Effector memory CD4-positive, alpha-beta T cell (primary cell): ENCODE measurements around the gene PARG.

ENCODE experiments used
- DNase-seq, 3 donors: peaks; one replicate each; pipeline ENCODE4 v3.0.0-alpha.2; 2020
- H3K27ac ChIP-seq: 2 replicates; pipeline ENCODE4 v1.7.0; 2013; ENCODE audit warnings: mild to moderate bottlenecking, low read length, moderate library complexity; ENCODE audit not compliant: insufficient read depth, poor library complexity, severe bottlenecking
- H3K27me3 ChIP-seq: replicated peaks from 2 replicates; pipeline ENCODE4 v1.7.0; 2013; ENCODE audit warnings: mild to moderate bottlenecking, low read length; ENCODE audit not compliant: insufficient read depth, control insufficient read depth, poor library complexity, severe bottlenecking
- H3K36me3 ChIP-seq: 2 replicates; pipeline ENCODE4 v1.7.0; 2013; ENCODE audit warnings: mild to moderate bottlenecking, low read length, moderate library complexity; ENCODE audit not compliant: control insufficient read depth, insufficient read depth
- H3K4me1 ChIP-seq: 2 replicates; pipeline ENCODE4 v1.7.0; 2013; ENCODE audit warnings: low read length, mild to moderate bottlenecking; ENCODE audit not compliant: control insufficient read depth, insufficient read depth, poor library complexity, severe bottlenecking
- H3K4me3 ChIP-seq: 2 replicates; pipeline ENCODE4 v1.7.0; 2013; ENCODE audit warnings: low read length, low read depth, mild to moderate bottlenecking; ENCODE audit not compliant: insufficient read depth, poor library complexity, severe bottlenecking
- H3K9me3 ChIP-seq: 2 replicates; pipeline ENCODE4 v1.7.0; 2013; ENCODE audit warnings: mild to moderate bottlenecking, low read length, moderate library complexity; ENCODE audit not compliant: control insufficient read depth

The PARG gene

DNA sequence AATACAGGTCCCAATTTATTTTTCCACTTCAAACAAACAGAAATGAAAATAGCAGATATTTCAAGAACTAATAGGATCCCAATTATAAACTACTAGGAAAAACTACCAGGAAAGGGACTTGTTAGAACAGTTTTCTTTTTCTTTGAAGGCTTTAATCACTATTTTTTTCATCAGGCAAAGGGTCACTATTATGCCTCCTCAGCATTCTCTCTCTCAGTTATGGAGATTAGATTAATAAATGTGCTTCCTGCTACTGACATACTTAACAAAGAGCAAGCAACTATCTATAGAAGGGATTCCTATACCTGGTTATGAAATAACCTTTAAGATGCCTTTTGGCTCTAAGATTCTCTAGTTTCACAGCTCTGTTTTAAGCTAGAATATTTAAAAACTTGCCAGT, 108.7 kb downstream of the PARG start:
- peaks cover 10% of the 10 kb centered on the region for H3K36me3 ChIP-seq
- no peak for DNase-seq
- no peak overlapping the region for H3K4me3 ChIP-seq
- H3K4me1 ChIP-seq: no peaks in the 10 kb centered on the region
- no peak overlapping the region for H3K27ac ChIP-seq
- H3K9me3 ChIP-seq: no peaks in the 10 kb centered on the region
- H3K27me3 ChIP-seq: no peaks in the 10 kb centered on the region

GRCh38 chr10:49831352-49832035, 110.3 kb downstream of the PARG start:
- no peak for DNase-seq
- H3K4me1 ChIP-seq: no peaks in the 10 kb centered on the region
- H3K27me3 ChIP-seq: no peaks in the 10 kb centered on the region
- no peaks in the 10 kb centered on the region for H3K9me3 ChIP-seq
- no peak overlapping the region for H3K4me3 ChIP-seq
- no peak overlapping the region for H3K27ac ChIP-seq
- peaks cover 9% of the 10 kb centered on the region for H3K36me3 ChIP-seq

GRCh38 chr10:49830846-49831245, 111.0 kb downstream of the PARG start:
- Histone ChIP-seq H3K27ac (no peak overlapping the region), H3K9me3 (no peaks in the 10 kb centered on the region), H3K4me3 (no peak overlapping the region), H3K4me1 (no peaks in the 10 kb centered on the region), H3K27me3 (no peaks in the 10 kb centered on the region), H3K36me3 (peaks cover 9% of the 10 kb centered on the region)
- DNase-seq: no peak

GRCh38 chr10:49830016-49830415, 111.8 kb downstream of the PARG start:
- no peak for DNase-seq
- Histone ChIP-seq H3K36me3 (peaks cover 4% of the 10 kb centered on the region), H3K4me1 (no peaks in the 10 kb centered on the region), H3K27me3 (no peaks in the 10 kb centered on the region), H3K4me3 (no peak overlapping the region), H3K27ac (no peak overlapping the region), H3K9me3 (no peaks in the 10 kb centered on the region)

GRCh38 chr10:49827297-49827696, 114.5 kb downstream of the PARG start:
- no peak for DNase-seq
- Histone ChIP-seq H3K4me3 (no peak overlapping the region), H3K4me1 (no peaks in the 10 kb centered on the region), H3K27me3 (no peaks in the 10 kb centered on the region), H3K27ac (no peak overlapping the region), H3K9me3 (no peaks in the 10 kb centered on the region), H3K36me3 (peaks cover 13% of the 10 kb centered on the region)

DNA sequence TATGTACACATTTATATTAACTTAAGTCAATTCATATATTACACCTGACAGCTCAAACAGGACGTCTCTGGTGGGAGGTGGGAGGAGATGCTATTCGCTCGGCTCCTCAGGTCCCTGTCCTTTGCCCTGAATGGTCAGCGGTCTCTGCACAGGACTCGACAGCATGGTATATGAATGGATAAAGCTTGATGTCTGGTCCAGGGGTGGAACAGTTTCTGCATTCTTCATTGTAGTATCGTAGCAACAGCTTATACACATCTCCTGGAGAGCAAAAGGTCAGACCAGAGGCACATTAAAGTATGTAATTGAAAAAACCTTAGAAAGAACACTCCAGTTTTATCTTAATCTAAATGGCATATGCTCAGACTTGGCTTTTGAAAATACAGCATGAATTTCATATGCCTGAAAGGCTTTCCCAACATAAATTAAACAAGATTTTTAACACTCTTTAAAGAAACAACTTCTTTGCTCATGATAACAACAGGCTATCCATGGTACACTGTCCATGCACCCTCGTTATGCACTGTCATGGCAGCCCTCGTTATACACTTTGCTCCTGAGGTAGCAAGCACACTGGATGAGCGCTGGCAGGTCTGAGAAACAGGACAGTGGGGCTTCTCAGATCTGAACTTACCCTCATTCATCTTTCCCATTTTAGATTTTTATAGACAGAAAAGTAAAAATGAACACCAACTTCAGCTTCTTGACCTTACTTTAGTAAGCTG, 122.4 kb downstream of the PARG start:
- H3K36me3 ChIP-seq: peaks cover 34% of the 10 kb centered on the region
- H3K9me3 ChIP-seq: no peaks in the 10 kb centered on the region
- H3K27me3 ChIP-seq: no peaks in the 10 kb centered on the region

DNA sequence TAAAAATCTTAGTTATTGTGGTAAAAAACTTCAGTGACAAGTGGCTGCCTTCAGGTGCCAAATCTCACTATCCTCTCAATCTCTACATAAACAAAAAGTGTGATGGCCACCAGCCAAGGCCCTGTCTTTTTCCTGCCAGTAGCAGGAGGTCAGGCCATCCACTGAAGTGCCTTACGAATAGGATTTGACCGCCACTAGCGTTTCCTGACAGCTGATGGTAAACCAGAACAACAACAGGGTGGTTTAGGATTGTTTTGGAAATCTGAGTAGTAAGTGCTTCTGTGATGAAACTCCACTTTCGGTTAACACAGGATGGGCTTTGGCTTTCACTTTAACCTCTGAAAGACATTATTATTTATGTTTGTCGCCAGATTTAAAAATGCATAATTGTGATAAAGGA, 124.0 kb downstream of the PARG start:
- Histone ChIP-seq H3K36me3 (peaks cover 30% of the 10 kb centered on the region), H3K9me3 (no peaks in the 10 kb centered on the region), H3K4me1 (no peaks in the 10 kb centered on the region), H3K4me3 (no peak overlapping the region), H3K27ac (no peak overlapping the region), H3K27me3 (no peaks in the 10 kb centered on the region)
- no peak for DNase-seq

More for the DNA sequence above, 122.4 kb downstream of the PARG start:
- Histone ChIP-seq H3K4me1 (no peaks in the 10 kb centered on the region), H3K4me3 (no peak overlapping the region), H3K27ac (no peak overlapping the region)
- DNase-seq: no peak

DNA sequence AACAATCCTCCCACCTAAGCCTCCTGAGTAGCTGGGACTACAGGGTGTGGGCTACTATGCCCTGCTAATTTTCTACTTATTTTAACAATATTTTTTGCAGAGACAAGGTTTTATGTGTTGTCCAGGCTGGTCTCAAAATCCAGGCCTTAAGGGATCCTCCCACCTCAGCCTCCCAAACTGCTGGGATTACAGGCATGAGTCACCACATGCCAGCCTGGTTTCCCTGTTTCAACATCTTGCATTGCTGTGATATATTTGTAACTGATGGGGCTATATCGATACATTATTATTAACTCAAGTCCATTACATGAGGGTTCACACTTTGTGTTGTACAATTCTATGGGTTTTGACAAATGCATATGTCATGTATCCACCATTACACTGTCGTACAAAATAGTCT, 137.8 kb downstream of the PARG start:
- Histone ChIP-seq H3K27ac (no peak overlapping the region), H3K4me3 (no peak overlapping the region), H3K4me1 (no peaks in the 10 kb centered on the region), H3K36me3 (no peaks in the 10 kb centered on the region), H3K27me3 (no peaks in the 10 kb centered on the region), H3K9me3 (no peaks in the 10 kb centered on the region)
- no peak for DNase-seq

GRCh38 chr10:49798275-49798674, 143.6 kb downstream of the PARG start:
- Histone ChIP-seq H3K9me3 (no peaks in the 10 kb centered on the region), H3K27ac (no peak overlapping the region), H3K27me3 (no peaks in the 10 kb centered on the region), H3K36me3 (no peaks in the 10 kb centered on the region), H3K4me3 (no peak overlapping the region), H3K4me1 (no peaks in the 10 kb centered on the region)
- no peak for DNase-seq

DNA sequence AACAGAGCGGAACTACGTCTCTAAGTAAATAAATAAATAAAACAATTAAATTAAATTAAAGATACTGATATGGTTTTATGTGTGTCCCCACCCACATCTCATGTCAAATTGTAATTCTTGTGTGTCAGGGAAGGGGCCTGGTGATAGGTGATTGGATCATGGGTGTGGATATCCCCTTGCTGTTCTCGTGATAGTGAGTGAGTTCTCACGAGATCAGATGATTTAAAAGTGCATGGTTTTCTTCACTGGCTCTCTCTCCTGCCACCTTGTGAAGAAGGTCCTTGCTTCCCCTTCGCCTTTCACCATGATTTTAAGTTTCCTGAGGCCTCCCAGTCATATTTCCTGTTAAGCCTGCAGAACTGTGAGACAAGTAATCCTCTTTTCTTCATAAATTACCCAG, 150.7 kb downstream of the PARG start:
- H3K27me3 ChIP-seq: no peaks in the 10 kb centered on the region
- no peak overlapping the region for H3K4me3 ChIP-seq
- H3K4me1 ChIP-seq: no peaks in the 10 kb centered on the region
- H3K27ac ChIP-seq: no peak overlapping the region
- H3K9me3 ChIP-seq: no peaks in the 10 kb centered on the region
- no peaks in the 10 kb centered on the region for H3K36me3 ChIP-seq
- DNase-seq: no peak
